ENCODE measurements around the gene KCNN1. TPM values are rescaled to one million over a fixed set of nuclear protein-coding genes. Genes with fewer than 3 reads are reported as not detected.

The KCNN1 gene
- total and polyA plus RNA-seq, 2 of the 13 experiments (the other 11 are each of a cell fraction or from before 2014, with no cell fraction given): 0.04 TPM; not detected in 1

DNA sequence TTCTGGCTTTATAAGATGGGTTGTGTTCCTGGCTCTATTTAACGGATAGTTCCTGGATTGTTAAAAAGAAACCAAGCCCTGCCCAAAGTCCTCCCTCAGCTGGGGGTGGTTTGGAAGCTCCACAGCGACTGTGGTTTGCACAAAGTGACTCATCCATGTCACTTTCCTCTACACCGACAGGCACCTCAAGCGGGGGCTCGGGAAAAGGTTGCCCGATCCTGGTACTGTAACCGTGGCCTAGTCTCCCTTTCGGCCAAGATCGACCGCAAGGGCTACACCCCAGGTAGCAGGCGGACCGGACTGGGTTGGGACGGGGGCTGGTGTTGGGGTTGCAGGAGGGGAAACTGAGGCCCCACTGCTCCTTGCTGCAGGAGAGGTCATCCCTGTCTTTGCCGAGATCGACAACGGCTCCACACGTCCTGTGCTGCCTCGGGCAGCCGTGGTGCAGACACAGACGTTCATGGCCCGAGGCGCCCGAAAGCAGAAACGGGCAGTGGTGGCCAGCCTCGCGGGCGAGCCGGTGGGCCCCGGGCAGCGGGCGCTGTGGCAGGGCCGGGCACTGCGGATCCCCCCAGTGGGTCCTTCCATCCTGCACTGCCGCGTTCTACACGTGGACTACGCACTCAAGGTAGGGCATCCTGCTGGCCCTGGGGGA, 42.6 kb downstream of the KCNN1 start (continued):
- TF ChIP-seq RNF219 (CRISPR knock-in tag; IDR thresholded peaks at IDR 0.05): no peak
- TF ChIP-seq ZSCAN9 (CRISPR knock-in tag; IDR thresholded peaks at IDR 0.05; ENCODE audit: borderline replicate concordance): peak; percentile 58; the same call in 1 of the 2 replicates
- no peak for TF ChIP-seq MATR3 (CRISPR knock-in tag; IDR thresholded peaks at IDR 0.05)
- no peak for TF ChIP-seq TARDBP (CRISPR knock-in tag; IDR thresholded peaks at IDR 0.05)
- 0 out of 2 replicates have a peak, but pooled peaks have one; percentile 9 for TF ChIP-seq SALL1 (CRISPR knock-in tag; IDR thresholded peaks at IDR 0.05)
- peak; percentile 11; the same call in 1 of the 2 replicates for TF ChIP-seq MXD4 (CRISPR knock-in tag; IDR thresholded peaks at IDR 0.05)
- TF ChIP-seq ZNF263 (CRISPR knock-in tag; IDR thresholded peaks at IDR 0.05): no peak; the same call in 1 of the 2 replicates
- peak; percentile 29; the same call in 1 of the 3 replicates for TF ChIP-seq MXI1 (IDR thresholded peaks at IDR 0.05; ENCODE audit: borderline replicate concordance, low read depth, low read length)
- TF ChIP-seq, protein P1, sequence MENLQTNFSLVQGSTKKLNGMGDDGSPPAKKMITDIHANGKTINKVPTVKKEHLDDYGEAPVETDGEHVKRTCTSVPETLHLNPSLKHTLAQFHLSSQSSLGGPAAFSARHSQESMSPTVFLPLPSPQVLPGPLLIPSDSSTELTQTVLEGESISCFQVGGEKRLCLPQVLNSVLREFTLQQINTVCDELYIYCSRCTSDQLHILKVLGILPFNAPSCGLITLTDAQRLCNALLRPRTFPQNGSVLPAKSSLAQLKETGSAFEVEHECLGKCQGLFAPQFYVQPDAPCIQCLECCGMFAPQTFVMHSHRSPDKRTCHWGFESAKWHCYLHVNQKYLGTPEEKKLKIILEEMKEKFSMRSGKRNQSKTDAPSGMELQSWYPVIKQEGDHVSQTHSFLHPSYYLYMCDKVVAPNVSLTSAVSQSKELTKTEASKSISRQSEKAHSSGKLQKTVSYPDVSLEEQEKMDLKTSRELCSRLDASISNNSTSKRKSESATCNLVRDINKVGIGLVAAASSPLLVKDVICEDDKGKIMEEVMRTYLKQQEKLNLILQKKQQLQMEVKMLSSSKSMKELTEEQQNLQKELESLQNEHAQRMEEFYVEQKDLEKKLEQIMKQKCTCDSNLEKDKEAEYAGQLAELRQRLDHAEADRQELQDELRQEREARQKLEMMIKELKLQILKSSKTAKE (CRISPR knock-in tag; IDR thresholded peaks at IDR 0.05; ENCODE audit: borderline replicate concordance): 0 out of 2 replicates have a peak, but pooled peaks have one; percentile 13
- TF ChIP-seq ZNF687 (CRISPR knock-in tag; IDR thresholded peaks at IDR 0.05): peak; percentile 58
- peak; percentile 19; the same call in 1 of the 2 replicates for TF ChIP-seq ZNF543 (CRISPR knock-in tag; IDR thresholded peaks at IDR 0.05)
- no peak for TF ChIP-seq KLF12 (CRISPR knock-in tag; IDR thresholded peaks at IDR 0.05; ENCODE audit: borderline replicate concordance)
- no peak for TF ChIP-seq LCORL (IDR thresholded peaks at IDR 0.05)
- TF ChIP-seq LCORL (CRISPR knock-in tag; IDR thresholded peaks at IDR 0.05): peak; percentile 55; the same call in 1 of the 2 replicates
- no peak for TF ChIP-seq CHCHD3 (CRISPR knock-in tag; IDR thresholded peaks at IDR 0.05)
- 0 out of 2 replicates have a peak, but pooled peaks have one; percentile 30 for TF ChIP-seq ZNF232 (CRISPR knock-in tag; IDR thresholded peaks at IDR 0.05; ENCODE audit: borderline replicate concordance)
- TF ChIP-seq ZNF670 (CRISPR knock-in tag; IDR thresholded peaks at IDR 0.05; ENCODE audit: borderline replicate concordance): no peak
- no peak for TF ChIP-seq FOXK1 (CRISPR knock-in tag; IDR thresholded peaks at IDR 0.05; ENCODE audit: borderline replicate concordance, low read depth)
- no peak for TF ChIP-seq ISL2 (CRISPR knock-in tag; IDR thresholded peaks at IDR 0.05)
- TF ChIP-seq NR2F1 (CRISPR knock-in tag; IDR thresholded peaks at IDR 0.05): no peak
- no peak for TF ChIP-seq ZBTB1 (CRISPR knock-in tag; IDR thresholded peaks at IDR 0.05; ENCODE audit: borderline replicate concordance)
- peak; percentile 34 for TF ChIP-seq HNF4A (CRISPR knock-in tag; IDR thresholded peaks at IDR 0.05)
- no peak for TF ChIP-seq ZNF317 (CRISPR knock-in tag; IDR thresholded peaks at IDR 0.05)
